GM13976 (cell line): ENCODE data around the gene PIGC.

ENCODE experiments used
- DNase-seq: peaks from one replicate; pipeline ENCODE4 v3.0.0; 2012; ENCODE audit warnings: low spot score
- CTCF ChIP-seq: IDR thresholded peaks from 2 replicates; pipeline ENCODE4 v1.5.1; 2012; ENCODE audit warnings: borderline replicate concordance, mild to moderate bottlenecking; ENCODE audit not compliant: insufficient read depth; ENCODE audit errors: extremely low read depth, missing control alignments, control extremely low read depth
- in situ Hi-C: fragments of 300-500 bp; cut with MboI; formaldehyde crosslinking; loops from one replicate; pipeline ENCODE4 v1.12.0; 2022; ENCODE audit warnings: low sequenced_read_pairs, mixed read lengths, inconsistent platforms; ENCODE audit not compliant: unreplicated experiment

Gene PIGC

DNA sequence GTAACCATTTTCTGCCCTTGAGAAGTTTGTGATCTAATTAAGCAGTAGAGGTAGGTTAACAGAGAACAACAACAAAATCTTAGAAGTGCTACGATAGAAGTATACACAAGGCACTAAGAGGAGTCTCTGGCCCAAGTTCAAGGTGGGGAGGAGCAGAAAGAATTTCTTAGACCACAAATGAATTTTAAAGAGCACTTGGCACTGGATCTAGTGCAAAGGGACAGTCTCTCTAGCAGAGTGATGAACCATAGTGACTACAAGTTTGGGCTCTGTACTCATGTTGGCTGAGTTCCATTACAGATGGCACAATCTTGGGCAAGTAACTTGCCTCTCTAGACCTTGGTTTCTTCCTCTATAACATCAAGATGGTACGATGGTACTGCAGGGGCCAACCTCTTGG, 33.3 kb upstream of the PIGC start:
- DNase-seq: no peak
- TF ChIP-seq CTCF: no peak

GRCh38 chr1:172476218-172476811, 32.4 kb upstream of the PIGC start:
- DNase-seq: no peak
- TF ChIP-seq CTCF: no peak
- in situ Hi-C loops: no loop called here

More for the DNA sequence above, 33.3 kb upstream of the PIGC start:
- in situ Hi-C loops: no loop called here

- no peak for TF ChIP-seq CTCF
These were observed 30.0 kb upstream of the PIGC start for GRCh38 chr1:172473842-172474241.

GRCh38 chr1:172473302-172473701, 29.4 kb upstream of the PIGC start:
- in situ Hi-C loops: no loop called here
- DNase-seq: no peak
- TF ChIP-seq CTCF: no peak

More at GRCh38 chr1:172473842-172474241, 30.0 kb upstream of the PIGC start:
- in situ Hi-C loops: no loop called here
- no peak for DNase-seq

GRCh38 chr1:172472495-172472894, 28.6 kb upstream of the PIGC start:
- DNase-seq: no peak
- TF ChIP-seq CTCF: no peak
- in situ Hi-C loops: no loop called here

DNA sequence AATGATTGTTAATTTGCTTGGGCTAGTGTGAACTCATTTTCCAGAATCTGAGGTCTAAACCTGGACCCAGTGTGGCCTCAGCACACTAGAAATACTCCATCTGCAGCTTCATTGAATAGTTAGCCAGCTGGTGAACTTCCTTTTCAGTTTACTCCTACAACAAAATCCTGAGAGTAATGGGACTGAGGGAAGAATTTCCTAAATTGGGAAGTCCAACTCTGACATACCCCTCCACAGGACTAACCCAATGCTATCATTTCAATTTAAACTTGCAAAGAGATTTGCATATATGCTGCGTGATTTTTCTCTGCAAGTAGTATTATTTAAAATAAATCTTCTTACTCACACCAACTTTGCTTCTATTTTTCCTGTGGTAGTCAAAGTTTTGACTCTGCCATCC, 27.8 kb upstream of the PIGC start:
- in situ Hi-C loops: no loop called here
- no peak for DNase-seq

More for the DNA sequence above, 27.8 kb upstream of the PIGC start:
- no peak for TF ChIP-seq CTCF
